Measurements from ENCODE around the gene GPR107. TPM values are rescaled to one million over a fixed set of nuclear protein-coding genes. Genes with fewer than 3 reads are reported as not detected.
"Not testable (repeated sequence)": the region's sequence is repeated elsewhere in the genome, so short reads cannot be mapped to it uniquely, and the experiment has no call there.

GPR107 gene
- total RNA-seq, 4 donors from 2014 or later: 28.1 to 34.5 (median 32.9) TPM

DNA sequence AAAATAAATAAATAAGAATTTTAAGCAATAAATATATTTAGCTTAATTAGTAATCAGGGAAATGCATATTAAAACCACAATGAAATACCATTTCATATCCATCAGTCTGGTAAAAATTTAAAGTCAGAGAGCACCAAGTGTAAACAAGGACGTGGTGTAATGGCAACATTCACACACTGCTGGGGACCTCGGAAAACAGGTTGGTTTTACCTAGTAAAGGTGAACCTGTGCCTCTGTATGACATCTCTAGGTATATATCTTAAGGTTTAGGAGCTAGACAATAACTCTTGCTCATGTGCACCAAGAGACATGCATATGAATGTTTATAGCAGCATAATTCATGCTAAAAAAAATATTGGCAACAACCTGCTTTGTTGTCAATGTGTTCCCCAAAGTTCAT is 40.4 kb upstream of the GPR107 start:
- TF ChIP-seq, protein P1, sequence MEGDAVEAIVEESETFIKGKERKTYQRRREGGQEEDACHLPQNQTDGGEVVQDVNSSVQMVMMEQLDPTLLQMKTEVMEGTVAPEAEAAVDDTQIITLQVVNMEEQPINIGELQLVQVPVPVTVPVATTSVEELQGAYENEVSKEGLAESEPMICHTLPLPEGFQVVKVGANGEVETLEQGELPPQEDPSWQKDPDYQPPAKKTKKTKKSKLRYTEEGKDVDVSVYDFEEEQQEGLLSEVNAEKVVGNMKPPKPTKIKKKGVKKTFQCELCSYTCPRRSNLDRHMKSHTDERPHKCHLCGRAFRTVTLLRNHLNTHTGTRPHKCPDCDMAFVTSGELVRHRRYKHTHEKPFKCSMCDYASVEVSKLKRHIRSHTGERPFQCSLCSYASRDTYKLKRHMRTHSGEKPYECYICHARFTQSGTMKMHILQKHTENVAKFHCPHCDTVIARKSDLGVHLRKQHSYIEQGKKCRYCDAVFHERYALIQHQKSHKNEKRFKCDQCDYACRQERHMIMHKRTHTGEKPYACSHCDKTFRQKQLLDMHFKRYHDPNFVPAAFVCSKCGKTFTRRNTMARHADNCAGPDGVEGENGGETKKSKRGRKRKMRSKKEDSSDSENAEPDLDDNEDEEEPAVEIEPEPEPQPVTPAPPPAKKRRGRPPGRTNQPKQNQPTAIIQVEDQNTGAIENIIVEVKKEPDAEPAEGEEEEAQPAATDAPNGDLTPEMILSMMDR (IDR thresholded peaks at IDR 0.05): no peak
- no peak for TF ChIP-seq POLR2A (IDR thresholded peaks at IDR 0.05)
- DNase-seq (ENCODE audit: low spot score in 2 of 2): no peak
- intact Hi-C loops (cut with DNase I; ENCODE audit: low total_unique reads): no loop called here
- H3K4me3 ChIP-seq (ENCODE audit: low read depth, poor library complexity, severe bottlenecking): no peak overlapping the region
- WGBS, 2 donors: 75 to 85% methylated on average over 2 of the region's 2 CpGs

DNA sequence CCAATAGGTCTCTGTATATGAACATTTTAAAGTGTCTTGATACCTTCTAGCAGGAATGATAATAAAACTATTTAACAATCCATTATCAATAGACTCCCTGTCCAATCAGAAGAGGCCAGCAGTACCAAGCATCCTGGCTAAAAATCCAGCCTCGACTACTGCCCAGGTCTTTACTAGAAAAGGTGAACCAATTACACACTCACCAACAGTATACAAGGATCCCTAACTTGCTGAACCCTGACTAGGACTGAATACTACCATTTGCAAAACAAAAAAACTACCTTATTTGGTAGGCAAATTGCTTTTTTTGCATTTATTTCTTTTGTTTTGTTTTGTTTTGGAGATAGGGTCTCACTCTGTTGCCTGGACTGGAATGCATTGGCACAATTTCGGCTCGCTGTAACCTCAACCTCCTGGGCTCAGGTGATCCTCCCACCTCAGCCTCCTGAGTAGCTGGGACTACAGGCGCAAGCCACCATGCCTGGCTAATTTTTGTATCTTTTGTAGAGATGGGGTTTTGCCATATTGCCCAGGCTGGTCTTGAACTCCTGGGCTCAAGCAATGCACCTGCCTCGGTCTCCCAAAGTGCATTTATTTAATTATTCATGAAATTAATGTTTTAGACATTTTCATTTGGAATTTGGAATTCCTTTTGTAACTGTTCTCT is 38.2 kb upstream of the GPR107 start:
- DNase-seq (ENCODE audit: low spot score in 2 of 2): no peak
- TF ChIP-seq, protein P1 (IDR thresholded peaks at IDR 0.05): no peak
- TF ChIP-seq POLR2A (IDR thresholded peaks at IDR 0.05): no peak
- intact Hi-C loops (cut with DNase I; ENCODE audit: low total_unique reads): no loop called here
- WGBS, 2 donors: 96 to 97% methylated on average over 5 of the region's 5 CpGs
- H3K4me3 ChIP-seq (ENCODE audit: low read depth, poor library complexity, severe bottlenecking): no peak overlapping the region

DNA sequence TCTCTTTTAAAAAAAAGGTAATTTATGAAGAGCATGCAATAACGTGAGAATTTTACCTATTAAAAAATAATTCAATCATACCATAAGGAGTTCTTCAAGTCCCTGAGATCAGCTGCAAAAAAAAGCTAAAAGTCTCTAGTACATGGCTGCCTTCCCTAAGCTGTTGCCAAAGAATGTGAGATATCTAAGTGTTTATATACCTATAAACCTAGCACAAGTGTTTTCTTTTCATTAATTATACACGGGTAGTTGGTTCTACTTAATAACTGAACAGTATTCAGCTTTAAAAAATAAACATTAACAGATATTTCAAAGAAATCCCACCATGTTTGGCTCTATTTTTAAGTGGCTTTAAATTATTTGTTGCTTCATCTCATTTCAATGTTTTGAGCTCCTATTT is 36.6 kb upstream of the GPR107 start:
- intact Hi-C loops (cut with DNase I; ENCODE audit: low total_unique reads): no loop called here
- DNase-seq (ENCODE audit: low spot score in 2 of 2): no peak
- 61 to 68% methylated on average over 2 of the region's 2 CpGs for WGBS, 2 donors
- TF ChIP-seq, protein P1 (IDR thresholded peaks at IDR 0.05): no peak
- TF ChIP-seq POLR2A (IDR thresholded peaks at IDR 0.05): no peak
- H3K4me3 ChIP-seq (ENCODE audit: low read depth, poor library complexity, severe bottlenecking): no peak overlapping the region

DNA sequence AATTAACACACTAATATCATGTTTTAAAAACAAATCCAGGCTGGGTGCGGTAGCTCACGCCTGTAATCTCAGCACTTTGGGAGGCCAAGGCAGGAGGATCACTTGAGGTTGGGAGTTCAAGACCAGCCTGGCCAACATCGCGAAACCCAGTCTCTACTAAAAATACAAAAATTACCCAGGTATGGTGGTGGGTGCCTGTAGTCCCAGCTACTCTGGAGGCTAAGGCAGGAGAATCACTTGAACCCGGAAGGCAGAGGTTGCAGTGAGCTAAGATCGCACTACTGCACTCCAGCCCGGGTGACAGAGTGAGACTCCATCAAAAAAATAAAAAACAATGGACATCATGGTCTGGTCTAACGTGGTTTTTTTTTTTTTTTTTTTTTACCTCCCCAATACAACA is 36.2 kb upstream of the GPR107 start:
- 93% methylated on average over 8 of the region's 8 CpGs for WGBS, 2 donors
- intact Hi-C loops (cut with DNase I; ENCODE audit: low total_unique reads); H3K4me3 ChIP-seq (ENCODE audit: low read depth, poor library complexity, severe bottlenecking); DNase-seq (ENCODE audit: low spot score in 2 of 2): not testable (repeated sequence)

DNA sequence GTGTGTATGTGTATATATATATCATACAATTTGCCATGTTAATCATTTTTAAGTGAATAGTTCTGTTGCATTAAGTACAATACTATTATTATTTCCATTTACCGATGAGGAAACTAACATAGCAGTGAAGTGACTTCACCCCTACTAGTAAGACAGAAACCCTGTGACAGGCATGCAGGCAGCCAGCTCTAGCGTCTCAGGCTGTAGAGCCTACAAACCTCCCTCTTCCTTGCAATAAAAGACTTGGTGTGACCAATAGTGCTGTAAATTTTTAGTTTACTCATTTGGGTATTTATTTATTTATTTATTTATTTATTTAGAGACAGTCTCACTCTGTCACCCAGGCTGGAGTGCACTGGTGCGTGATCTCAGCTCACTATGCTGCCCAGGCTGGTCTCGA is 35.4 kb upstream of the GPR107 start:
- WGBS, 2 donors: 87 to 88% methylated on average over 4 of the region's 4 CpGs
- no peak overlapping the region for H3K4me3 ChIP-seq (ENCODE audit: low read depth, poor library complexity, severe bottlenecking)
- intact Hi-C loops (cut with DNase I; ENCODE audit: low total_unique reads): no loop called here
- no peak for DNase-seq (ENCODE audit: low spot score in 2 of 2)
- TF ChIP-seq, protein P1 (IDR thresholded peaks at IDR 0.05): no peak
- no peak for TF ChIP-seq POLR2A (IDR thresholded peaks at IDR 0.05)

DNA sequence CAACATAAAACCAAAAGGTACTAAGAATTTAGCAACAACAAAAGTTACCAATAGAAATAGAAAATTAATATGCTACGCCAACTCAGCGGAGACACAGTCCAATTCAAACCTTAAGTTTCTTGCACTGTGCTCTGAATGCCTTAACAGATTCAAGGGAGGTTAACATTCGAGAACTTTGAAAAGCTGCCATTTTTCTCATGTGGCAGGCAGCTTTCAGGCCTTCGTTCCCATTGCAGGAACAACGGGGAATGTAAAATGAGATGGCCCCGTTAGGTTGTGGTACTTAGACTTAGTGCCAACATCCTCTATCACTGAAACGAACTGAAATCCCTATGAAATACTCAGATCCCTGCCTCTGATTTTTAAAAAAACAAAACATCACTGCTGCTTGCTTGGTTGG is 33.1 kb upstream of the GPR107 start:
- TF ChIP-seq, protein P1 (IDR thresholded peaks at IDR 0.05): no peak
- TF ChIP-seq POLR2A (IDR thresholded peaks at IDR 0.05): no peak
- intact Hi-C loops (cut with DNase I; ENCODE audit: low total_unique reads): no loop called here
- WGBS, 2 donors: 52 to 56% methylated on average over 7 of the region's 7 CpGs
- no peak overlapping the region for H3K4me3 ChIP-seq (ENCODE audit: low read depth, poor library complexity, severe bottlenecking)
- no peak for DNase-seq (ENCODE audit: low spot score in 2 of 2)

Measured in lower leg skin (tissue), 4 donors.